IMR-90 (cell line): ENCODE data around the gene CCNT2.

ENCODE experiments used
- POLR2A ChIP-seq: IDR thresholded peaks from 2 replicates; pipeline ENCODE4 v1.6.1; 2012; ENCODE audit warnings: mild to moderate bottlenecking, low read depth, low read length
- RFX5 ChIP-seq: IDR thresholded peaks from 2 replicates; pipeline ENCODE4 v1.8.0; 2012; ENCODE audit warnings: low read depth, mild to moderate bottlenecking, low read length, moderate library complexity
- SMC3 ChIP-seq: fragments of 150-350 bp; IDR thresholded peaks from 2 replicates; pipeline ENCODE4 v1.6.1; 2016; ENCODE audit warnings: low read depth, mild to moderate bottlenecking, antibody characterized with exemption, low read length, moderate library complexity
- TF ChIP-seq, protein P1 (sequence below): conservative IDR thresholded peaks from 2 replicates; pipeline ENCODE4 v1.5.1; 2012; ENCODE audit warnings: mild to moderate bottlenecking, low read depth, low read length, improper control_type of control experiment

DNA sequence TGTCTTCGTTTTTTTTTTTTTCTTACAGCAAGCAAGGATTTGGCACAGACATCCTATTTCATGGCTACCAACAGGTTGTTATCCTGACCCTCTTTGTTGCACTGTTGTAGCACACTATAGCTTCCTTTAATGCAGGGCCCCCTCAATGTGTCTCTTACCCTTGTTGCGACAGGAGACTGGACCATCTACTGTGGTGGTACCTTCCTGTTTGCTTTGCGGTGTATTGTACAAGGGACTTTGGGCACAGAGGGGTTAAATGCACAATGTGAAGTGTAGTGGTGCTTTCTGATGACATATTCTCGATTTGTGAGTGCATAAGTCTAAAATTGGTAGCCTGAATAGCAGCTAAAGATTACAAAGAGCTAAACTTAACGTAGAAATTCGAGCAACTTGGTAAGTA, 27.5 kb downstream of the CCNT2 start:
- TF ChIP-seq, protein P1, sequence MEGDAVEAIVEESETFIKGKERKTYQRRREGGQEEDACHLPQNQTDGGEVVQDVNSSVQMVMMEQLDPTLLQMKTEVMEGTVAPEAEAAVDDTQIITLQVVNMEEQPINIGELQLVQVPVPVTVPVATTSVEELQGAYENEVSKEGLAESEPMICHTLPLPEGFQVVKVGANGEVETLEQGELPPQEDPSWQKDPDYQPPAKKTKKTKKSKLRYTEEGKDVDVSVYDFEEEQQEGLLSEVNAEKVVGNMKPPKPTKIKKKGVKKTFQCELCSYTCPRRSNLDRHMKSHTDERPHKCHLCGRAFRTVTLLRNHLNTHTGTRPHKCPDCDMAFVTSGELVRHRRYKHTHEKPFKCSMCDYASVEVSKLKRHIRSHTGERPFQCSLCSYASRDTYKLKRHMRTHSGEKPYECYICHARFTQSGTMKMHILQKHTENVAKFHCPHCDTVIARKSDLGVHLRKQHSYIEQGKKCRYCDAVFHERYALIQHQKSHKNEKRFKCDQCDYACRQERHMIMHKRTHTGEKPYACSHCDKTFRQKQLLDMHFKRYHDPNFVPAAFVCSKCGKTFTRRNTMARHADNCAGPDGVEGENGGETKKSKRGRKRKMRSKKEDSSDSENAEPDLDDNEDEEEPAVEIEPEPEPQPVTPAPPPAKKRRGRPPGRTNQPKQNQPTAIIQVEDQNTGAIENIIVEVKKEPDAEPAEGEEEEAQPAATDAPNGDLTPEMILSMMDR, result no peak
- TF ChIP-seq SMC3 (no peak), POLR2A (no peak), RFX5 (no peak)
